H9 (cell line): Measurements from ENCODE around the gene LYZL6. TPM values are rescaled to one million over a fixed set of nuclear protein-coding genes. Genes with fewer than 3 reads are reported as not detected.

ENCODE experiments used
- DNase-seq: peaks from one replicate; pipeline ENCODE4 v3.0.0-alpha.2; 2017
- H2AFZ ChIP-seq: one replicate; pipeline ENCODE4 v1.6.1; 2013; ENCODE audit warnings: mild to moderate bottlenecking, low read length, control low read depth, moderate library complexity
- H2AK5ac ChIP-seq: 2 replicates; pipeline ENCODE4 v1.6.1; 2013; ENCODE audit warnings: low read length, control low read depth, mixed read lengths; ENCODE audit not compliant: insufficient read length
- H2BK120ac ChIP-seq: one replicate; pipeline ENCODE4 v1.6.1; 2013; ENCODE audit warnings: low read depth, mild to moderate bottlenecking, low read length, control low read depth, inconsistent platforms; ENCODE audit not compliant: poor library complexity, severe bottlenecking
- H2BK12ac ChIP-seq: 2 replicates; pipeline ENCODE4 v1.6.1; 2013; ENCODE audit warnings: low read length, control low read depth, mixed read lengths, low read depth; ENCODE audit not compliant: insufficient read length
- H2BK15ac ChIP-seq: 2 replicates; pipeline ENCODE4 v1.6.1; 2013; ENCODE audit warnings: low read depth, low read length, control low read depth
- H2BK20ac ChIP-seq: one replicate; pipeline ENCODE4 v1.6.1; 2013; ENCODE audit warnings: low read depth, mild to moderate bottlenecking, low read length, control low read depth, inconsistent platforms; ENCODE audit not compliant: poor library complexity, severe bottlenecking
- H2BK5ac ChIP-seq: 2 replicates; pipeline ENCODE4 v1.6.1; 2013; ENCODE audit warnings: low read length, control low read depth, mixed read lengths; ENCODE audit not compliant: insufficient read length
- H3K14ac ChIP-seq: 2 replicates; pipeline ENCODE4 v1.6.1; 2013; ENCODE audit warnings: low read length, control low read depth; ENCODE audit not compliant: insufficient read depth
- H3K18ac ChIP-seq: 2 replicates; pipeline ENCODE4 v1.6.1; 2013; ENCODE audit warnings: low read depth, mild to moderate bottlenecking, mixed read lengths, low read length, control low read depth; ENCODE audit not compliant: insufficient read length
- H3K23ac ChIP-seq: 2 replicates; pipeline ENCODE4 v1.6.1; 2013; ENCODE audit warnings: low read length, control low read depth, mixed read lengths, low read depth; ENCODE audit not compliant: insufficient read length
- H3K23me2 ChIP-seq: 2 replicates; pipeline ENCODE4 v1.6.1; 2013; ENCODE audit warnings: low read depth, mild to moderate bottlenecking, mixed read lengths, low read length, control low read depth; ENCODE audit not compliant: insufficient read length, poor library complexity, severe bottlenecking
- H3K27ac ChIP-seq: 2 replicates; pipeline ENCODE4 v1.5.1; 2013; ENCODE audit warnings: low read length, control low read depth, mixed read lengths, low read depth; ENCODE audit not compliant: insufficient read length
- H3K27me3 ChIP-seq: 2 replicates; pipeline ENCODE4 v1.6.1; 2013; ENCODE audit warnings: low read length, control low read depth, inconsistent platforms; ENCODE audit not compliant: insufficient read depth
- H3K4ac ChIP-seq: 2 replicates; pipeline ENCODE4 v1.6.1; 2013; ENCODE audit warnings: low read depth, mild to moderate bottlenecking, control low read depth, inconsistent platforms, low read length, moderate library complexity
- H3K4me1 ChIP-seq: 2 replicates; pipeline ENCODE4 v1.6.1; 2013; ENCODE audit warnings: low read length, control low read depth, inconsistent platforms; ENCODE audit not compliant: insufficient read depth
- H3K4me2 ChIP-seq: 2 replicates; pipeline ENCODE4 v1.6.1; 2013; ENCODE audit warnings: low read length, control low read depth, mixed read lengths; ENCODE audit not compliant: insufficient read length, insufficient read depth
- H3K56ac ChIP-seq: 2 replicates; pipeline ENCODE4 v1.6.1; 2013; ENCODE audit warnings: low read depth, mild to moderate bottlenecking, mixed read lengths, low read length, control low read depth; ENCODE audit not compliant: insufficient read length
- H3K79me1 ChIP-seq: 2 replicates; pipeline ENCODE4 v1.6.1; 2013; ENCODE audit warnings: low read depth, mild to moderate bottlenecking, moderate library complexity, low read length, control low read depth, inconsistent platforms; ENCODE audit not compliant: insufficient read depth, poor library complexity, severe bottlenecking
- H3K79me2 ChIP-seq: 2 replicates; pipeline ENCODE4 v1.6.1; 2013; ENCODE audit warnings: low read length, control low read depth, inconsistent platforms; ENCODE audit not compliant: insufficient read depth
- H3K9ac ChIP-seq: 2 replicates; pipeline ENCODE4 v1.6.1; 2013; ENCODE audit warnings: low read length, control low read depth, mixed read lengths; ENCODE audit not compliant: insufficient read length; ENCODE audit errors: extremely low read depth
- H3K9me3 ChIP-seq: one replicate; pipeline ENCODE4 v1.6.1; 2013; ENCODE audit warnings: low read depth, low read length, inconsistent platforms; ENCODE audit not compliant: control insufficient read depth
- H3T11ph ChIP-seq: one replicate; pipeline ENCODE4 v1.6.1; 2013; ENCODE audit warnings: mild to moderate bottlenecking, low read length, control low read depth, inconsistent platforms
- H4K20me1 ChIP-seq: one replicate; pipeline ENCODE4 v1.6.1; 2013; ENCODE audit not compliant: control insufficient read depth, insufficient read length, insufficient read depth
- H4K5ac ChIP-seq: 2 replicates; pipeline ENCODE4 v1.6.1; 2013; ENCODE audit warnings: low read depth, mild to moderate bottlenecking, mixed read lengths, low read length, control low read depth; ENCODE audit not compliant: insufficient read length
- H4K8ac ChIP-seq: replicated peaks from 2 replicates; pipeline ENCODE4 v1.6.1; 2013; ENCODE audit warnings: low read length, control low read depth, mixed read lengths, low read depth; ENCODE audit not compliant: insufficient read length
- H4K91ac ChIP-seq: 2 replicates; pipeline ENCODE4 v1.6.1; 2013; ENCODE audit warnings: low read depth, mild to moderate bottlenecking, moderate library complexity, mixed read lengths, low read length, control low read depth; ENCODE audit not compliant: insufficient read length
- H3K27ac Mint-ChIP-seq, 3 experiments: 2 replicates in 2 of 3; 3 replicates in 1 of 3; pipeline ENCODE4 v1.8.0; 2020 to 2021; ENCODE audit warnings: mixed read lengths in 3 of 3, mild to moderate bottlenecking in 1 of 3, moderate library complexity in 1 of 3
- H3K27me3 Mint-ChIP-seq: 2 replicates; pipeline ENCODE4 v1.8.0; 2021; ENCODE audit warnings: low read depth, mild to moderate bottlenecking, moderate library complexity, mixed read lengths
- H3K36me3 Mint-ChIP-seq, 3 experiments: 2 replicates in 2 of 3; 3 replicates in 1 of 3; pipeline ENCODE4 v1.8.0; 2020 to 2021; ENCODE audit warnings: low read depth in 3 of 3, mixed read lengths in 3 of 3; ENCODE audit not compliant: insufficient read depth in 1 of 3
- H3K4me1 Mint-ChIP-seq, 2 experiments: 2 replicates each; pipeline ENCODE4 v1.8.0; 2020; ENCODE audit warnings: mixed read lengths in 2 of 2
- H3K4me3 Mint-ChIP-seq, 2 experiments: 2 replicates in 1 of 2; 3 replicates in 1 of 2; pipeline ENCODE4 v1.8.0; 2020 to 2021; ENCODE audit warnings: mild to moderate bottlenecking in 2 of 2, mixed read lengths in 2 of 2, moderate library complexity in 1 of 2
- H3K9me3 Mint-ChIP-seq, 2 experiments: 2 replicates in 1 of 2; 3 replicates in 1 of 2; pipeline ENCODE4 v1.8.0; 2020; ENCODE audit warnings: mild to moderate bottlenecking in 2 of 2, mixed read lengths in 2 of 2, moderate library complexity in 1 of 2
- CTCF ChIP-seq: fragments of 200-600 bp; sonication (generic); conservative IDR thresholded peaks from 3 replicates; pipeline ENCODE4 v1.8.0; 2021; ENCODE audit warnings: antibody characterized with exemption, mild to moderate bottlenecking
- WGBS: extraction: QIAGEN DNeasy Blood & Tissue Kit; methylation state at CpG from one replicate; pipeline ENCODE4 v1.1.7; 2013; ENCODE audit warnings: missing lambda C conversion rate, low lambda C conversion rate, mixed read lengths; ENCODE audit not compliant: insufficient read length; ENCODE audit errors: extremely low coverage; 5-methylcytosine and 5-hydroxymethylcytosine counted together
- total RNA-seq: library from RNA; stranded (reverse); gene quantifications from 2 replicates; pipeline ENCODE4 v1.2.1, GENCODE V29; 2021

LYZL6 gene
- total RNA-seq, 1 experiment from 2014 or later, result not detected

GRCh38 chr17:35903451-35903850, 40.1 kb downstream of the LYZL6 start:
- H2AK5ac ChIP-seq, result no peak overlapping the region
- no peak overlapping the region for H2AFZ ChIP-seq
- no peak overlapping the region for H3K14ac ChIP-seq
- H3K23ac ChIP-seq, result no peak overlapping the region
- WGBS, result no CpG with 5 or more reads among the region's 5 CpGs
- H3K27me3 ChIP-seq, result no peaks in the 10 kb centered on the region
- H3K4me3 Mint-ChIP-seq, result no peak overlapping the region
- H3K23me2 ChIP-seq, result no peaks in the 10 kb centered on the region
- peaks cover 7 to 11% of the 10 kb centered on the region in 2 experiments; a peak in 4 of 5 replicates for H3K9me3 Mint-ChIP-seq
- no peaks in the 10 kb centered on the region for H3K4me1 ChIP-seq
- no peak overlapping the region for H2BK15ac ChIP-seq
- no peak overlapping the region for H2BK120ac ChIP-seq
- no peak overlapping the region for H4K8ac ChIP-seq
- no peak overlapping the region for H4K91ac ChIP-seq
- no peak overlapping the region for H3K4me2 ChIP-seq
- H2BK5ac ChIP-seq, result no peak overlapping the region
- H3K27ac ChIP-seq, result no peak overlapping the region
- H3K27ac Mint-ChIP-seq, result no peak overlapping the region
- H3K79me1 ChIP-seq, result no peaks in the 10 kb centered on the region
- H3K36me3 Mint-ChIP-seq, result no peaks in the 10 kb centered on the region; a peak in 1 of 7 replicates
- no peak overlapping the region for H3T11ph ChIP-seq
- H3K79me2 ChIP-seq, result no peaks in the 10 kb centered on the region
- H4K5ac ChIP-seq, result no peak overlapping the region
- no peak for TF ChIP-seq CTCF
- DNase-seq, result no peak
- H4K20me1 ChIP-seq, result no peaks in the 10 kb centered on the region
- H3K9me3 ChIP-seq, result no peaks in the 10 kb centered on the region
- no peak overlapping the region for H2BK12ac ChIP-seq
- peaks cover 6% of the 10 kb centered on the region; the same call in 1 of the 2 replicates for H3K27me3 Mint-ChIP-seq
- H3K18ac ChIP-seq, result no peak overlapping the region
- peaks cover 0 to 3% of the 10 kb centered on the region in 2 experiments; a peak in 3 of 4 replicates for H3K4me1 Mint-ChIP-seq
- no peak overlapping the region for H3K4ac ChIP-seq
- no peak overlapping the region for H3K9ac ChIP-seq
- no peak overlapping the region for H2BK20ac ChIP-seq
- no peak overlapping the region for H3K56ac ChIP-seq
